KG1 (cell line): ENCODE data around the gene SCO2.
A peak's percentile ranks its signal among the peaks of the same experiment; 100 is the strongest.

Source experiments
- DNase-seq: peaks from one replicate; lab custom pipeline; 2025; lab: John Stamatoyannopoulos, UW

SCO2 gene

GRCh38 chr22:50475652-50476002 lies 49.8 kb downstream of the SCO2 start:
- DNase-seq, result no peak

GRCh38 chr22:50474710-50475651 lies 50.4 kb downstream of the SCO2 start, which contains the start of gene SBF1:
SBF1 (minus strand) TSS chr22:50475035; CDS start chr22:50474840, 195 bp downstream.
- peak; percentile 81 for DNase-seq

- DNase-seq, result no peak
These were observed 51.3 kb downstream of the SCO2 start for GRCh38 chr22:50473855-50474671.
